Stomach (tissue), 4 donors: ENCODE data around the gene PIM1.

Experiments used
- EP300 ChIP-seq: sonication (generic); formaldehyde crosslinking; IDR thresholded peaks from one replicate; pipeline ENCODE4 v1.6.1; 2017; ENCODE audit warnings: antibody characterized with exemption
- POLR2A ChIP-seq, 4 donors: fragments of 450-650 bp; IDR thresholded peaks; one replicate each; pipeline ENCODE4 v1.6.1; 2016; ENCODE audit warnings: antibody characterized with exemption in 4 of 4, control low read depth in 2 of 4, mild to moderate bottlenecking in 1 of 4, moderate library complexity in 1 of 4
- POLR2AphosphoS5 ChIP-seq, 3 donors: sonication (generic); formaldehyde crosslinking; IDR thresholded peaks; one replicate each; pipeline ENCODE4 v1.6.1; 2016; ENCODE audit warnings: antibody characterized with exemption in 3 of 3
- TF ChIP-seq, protein P1 (sequence below), 7 experiments: fragments of 450-650 bp in 4 of 7; fragments of 200-600 bp in 3 of 7; sonication (generic) in 3 of 7; IDR thresholded peaks; one replicate each; pipeline ENCODE4 v1.5.1; 2016 to 2019; ENCODE audit warnings: antibody characterized with exemption in 7 of 7, control low read depth in 2 of 7, mild to moderate bottlenecking in 1 of 7

DNA sequence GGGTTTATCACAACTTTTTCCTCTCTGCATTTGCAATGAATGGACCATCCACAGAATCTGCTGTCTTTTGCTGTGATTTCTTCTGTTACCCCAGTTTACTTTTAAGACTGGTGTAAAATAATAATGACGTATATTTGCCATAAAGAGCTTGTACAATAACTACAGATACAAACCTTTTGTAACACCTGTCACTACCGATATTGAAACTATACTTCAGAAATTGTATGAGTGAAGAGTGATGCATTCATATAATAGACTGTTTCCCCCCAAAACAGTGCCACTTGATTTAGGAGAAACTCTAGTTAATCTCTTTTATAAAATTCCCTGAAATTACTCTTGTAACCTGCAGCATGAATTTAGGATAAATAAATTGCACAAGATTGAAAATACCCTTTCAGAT lies 26.4 kb upstream of the PIM1 start:
- TF ChIP-seq, protein P1, sequence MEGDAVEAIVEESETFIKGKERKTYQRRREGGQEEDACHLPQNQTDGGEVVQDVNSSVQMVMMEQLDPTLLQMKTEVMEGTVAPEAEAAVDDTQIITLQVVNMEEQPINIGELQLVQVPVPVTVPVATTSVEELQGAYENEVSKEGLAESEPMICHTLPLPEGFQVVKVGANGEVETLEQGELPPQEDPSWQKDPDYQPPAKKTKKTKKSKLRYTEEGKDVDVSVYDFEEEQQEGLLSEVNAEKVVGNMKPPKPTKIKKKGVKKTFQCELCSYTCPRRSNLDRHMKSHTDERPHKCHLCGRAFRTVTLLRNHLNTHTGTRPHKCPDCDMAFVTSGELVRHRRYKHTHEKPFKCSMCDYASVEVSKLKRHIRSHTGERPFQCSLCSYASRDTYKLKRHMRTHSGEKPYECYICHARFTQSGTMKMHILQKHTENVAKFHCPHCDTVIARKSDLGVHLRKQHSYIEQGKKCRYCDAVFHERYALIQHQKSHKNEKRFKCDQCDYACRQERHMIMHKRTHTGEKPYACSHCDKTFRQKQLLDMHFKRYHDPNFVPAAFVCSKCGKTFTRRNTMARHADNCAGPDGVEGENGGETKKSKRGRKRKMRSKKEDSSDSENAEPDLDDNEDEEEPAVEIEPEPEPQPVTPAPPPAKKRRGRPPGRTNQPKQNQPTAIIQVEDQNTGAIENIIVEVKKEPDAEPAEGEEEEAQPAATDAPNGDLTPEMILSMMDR (IDR thresholded peaks at IDR 0.05): no peak
- TF ChIP-seq POLR2AphosphoS5 (IDR thresholded peaks at IDR 0.05): no peak
- no peak for TF ChIP-seq EP300
- TF ChIP-seq POLR2A (IDR thresholded peaks at IDR 0.05): no peak
